ENCODE data around the gene CXCR5. TPM values are rescaled to one million over a fixed set of nuclear protein-coding genes. Genes with fewer than 3 reads are reported as not detected.

CXCR5 gene
- total RNA-seq, 2 donors from 2014 or later: not detected

- no peaks in the 10 kb centered on the region for H3K27me3 ChIP-seq (replicated peaks; ENCODE audit: insufficient read depth)
- peaks cover 43% of the 10 kb centered on the region for H3K36me3 ChIP-seq
- peak overlapping the region; percentile 19 to 25 for H3K27ac ChIP-seq
- peaks cover 3 to 50% of the 10 kb centered on the region in 2 donors for H3K4me1 ChIP-seq (ENCODE audit: control insufficient read depth in 1 of 2, low read depth in 2 of 2)
- TF ChIP-seq CTCF (IDR thresholded peaks at IDR 0.05): no peak
- ATAC-seq (ENCODE audit: insufficient number of reproducible peaks, low FRiP score, low read depth) (no peak), DNase-seq (ENCODE audit: low spot score) (no peak)
- no peak overlapping the region for H3K4me3 ChIP-seq
- H3K9me3 ChIP-seq: no peaks in the 10 kb centered on the region
Measured at GRCh38 chr11:118896921-118897591, 13.4 kb downstream of the CXCR5 start.

- ATAC-seq (ENCODE audit: insufficient number of reproducible peaks, low FRiP score, low read depth) (no peak), DNase-seq (ENCODE audit: low spot score) (no peak)
- Histone ChIP-seq H3K9me3 (no peaks in the 10 kb centered on the region), H3K4me1 (ENCODE audit: control insufficient read depth in 1 of 2, low read depth in 2 of 2) (peaks cover 3 to 50% of the 10 kb centered on the region in 2 donors), H3K36me3 (peaks cover 51% of the 10 kb centered on the region), H3K27ac (no peak overlapping the region), H3K27me3 (replicated peaks; ENCODE audit: insufficient read depth) (no peaks in the 10 kb centered on the region), H3K4me3 (no peak overlapping the region)
- TF ChIP-seq CTCF (IDR thresholded peaks at IDR 0.05): no peak
Measured at GRCh38 chr11:118897721-118898310, 14.1 kb downstream of the CXCR5 start.

- no peak for DNase-seq (ENCODE audit: low spot score)
- Histone ChIP-seq H3K36me3 (peaks cover 54% of the 10 kb centered on the region), H3K4me1 (ENCODE audit: control insufficient read depth in 1 of 2, low read depth in 2 of 2) (peaks cover 3 to 55% of the 10 kb centered on the region in 2 donors), H3K4me3 (no peak overlapping the region), H3K27ac (no peak overlapping the region), H3K9me3 (no peaks in the 10 kb centered on the region), H3K27me3 (replicated peaks; ENCODE audit: insufficient read depth) (no peaks in the 10 kb centered on the region)
- TF ChIP-seq CTCF (IDR thresholded peaks at IDR 0.05): no peak
- ATAC-seq (ENCODE audit: insufficient number of reproducible peaks, low FRiP score, low read depth): no peak
Measured at GRCh38 chr11:118898400-118899295, 15.0 kb downstream of the CXCR5 start.

GRCh38 chr11:118899296-118899688, 15.6 kb downstream of the CXCR5 start:
- peaks cover 53% of the 10 kb centered on the region for H3K36me3 ChIP-seq
- ATAC-seq (ENCODE audit: insufficient number of reproducible peaks, low FRiP score, low read depth): no peak
- DNase-seq (ENCODE audit: low spot score): no peak
- no peak overlapping the region for H3K4me3 ChIP-seq
- no peaks in the 10 kb centered on the region for H3K27me3 ChIP-seq (replicated peaks; ENCODE audit: insufficient read depth)
- H3K27ac ChIP-seq: peak overlapping the region in 1 of 2 donors; percentile 2
- no peaks in the 10 kb centered on the region for H3K9me3 ChIP-seq
- TF ChIP-seq CTCF (IDR thresholded peaks at IDR 0.05): no peak
- peaks cover 6 to 59% of the 10 kb centered on the region in 2 donors for H3K4me1 ChIP-seq (ENCODE audit: control insufficient read depth in 1 of 2, low read depth in 2 of 2)

All from thoracic aorta (tissue), 2 donors.